ENCODE results near the gene KAT2B.

The KAT2B gene

GRCh38 chr3:20185679-20186599, 145.7 kb downstream of the KAT2B start, which contains the start of gene SGO1:
Gene SGO1 (minus strand): TSS chr3:20186206. CDS start chr3:20184027, 2,179 bp downstream.
- Mint-ChIP-seq H3K27ac (no peak within 1 kb of the TSS), H3K36me3 (peaks cover 19% of the 10 kb centered on the region), H3K4me1 (peaks cover 25% of the 10 kb centered on the region), H3K9me3 (no peaks in the 10 kb centered on the region), H3K4me3 (no peak within 1 kb of the TSS), H3K27me3 (no peaks in the 10 kb centered on the region)
- CTCF ChIA-PET = interaction anchor here (1.0 kb wide), 1 partner anchor 144 kb away, joined by 6 read pairs; no protein-coding TSS in a partner anchor
- peak; percentile 100 for DNase-seq

GRCh38 chr3:20186600-20187004, 146.4 kb downstream of the KAT2B start:
- H3K27ac Mint-ChIP-seq = no peak overlapping the region
- peaks cover 15% of the 10 kb centered on the region for H3K36me3 Mint-ChIP-seq
- no peak for DNase-seq
- H3K9me3 Mint-ChIP-seq = no peaks in the 10 kb centered on the region
- CTCF ChIA-PET = interaction anchor here (1.0 kb wide), 1 partner anchor 145 kb away, joined by 6 read pairs; no protein-coding TSS in a partner anchor
- peaks cover 25% of the 10 kb centered on the region for H3K4me1 Mint-ChIP-seq
- no peak overlapping the region for H3K4me3 Mint-ChIP-seq
- no peaks in the 10 kb centered on the region for H3K27me3 Mint-ChIP-seq

DNA sequence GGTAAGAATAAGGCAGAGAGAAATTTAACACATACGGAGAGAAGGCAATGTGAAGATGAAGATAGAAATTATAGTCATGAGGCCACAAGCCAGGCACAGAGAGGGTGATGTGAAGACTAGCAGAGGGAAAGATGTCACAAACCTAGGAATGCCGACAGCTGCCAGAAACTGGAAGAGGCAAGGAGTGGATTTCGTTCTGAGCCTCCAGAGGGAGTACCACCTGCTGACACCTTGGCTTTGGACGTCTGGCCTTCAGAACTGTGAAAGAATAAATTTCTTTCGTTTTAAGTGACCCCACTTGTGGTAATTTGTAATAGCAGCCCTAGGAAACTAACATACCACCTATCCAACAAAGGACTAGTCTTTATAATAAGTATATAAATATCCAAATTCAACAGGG, 150.7 kb downstream of the KAT2B start:
- CTCF ChIA-PET = no interaction called here
- Mint-ChIP-seq H3K27ac (no peak overlapping the region), H3K4me3 (no peak overlapping the region), H3K27me3 (peaks cover 4% of the 10 kb centered on the region), H3K9me3 (no peaks in the 10 kb centered on the region), H3K4me1 (peaks cover 9% of the 10 kb centered on the region), H3K36me3 (no peaks in the 10 kb centered on the region)
- DNase-seq = no peak

DNA sequence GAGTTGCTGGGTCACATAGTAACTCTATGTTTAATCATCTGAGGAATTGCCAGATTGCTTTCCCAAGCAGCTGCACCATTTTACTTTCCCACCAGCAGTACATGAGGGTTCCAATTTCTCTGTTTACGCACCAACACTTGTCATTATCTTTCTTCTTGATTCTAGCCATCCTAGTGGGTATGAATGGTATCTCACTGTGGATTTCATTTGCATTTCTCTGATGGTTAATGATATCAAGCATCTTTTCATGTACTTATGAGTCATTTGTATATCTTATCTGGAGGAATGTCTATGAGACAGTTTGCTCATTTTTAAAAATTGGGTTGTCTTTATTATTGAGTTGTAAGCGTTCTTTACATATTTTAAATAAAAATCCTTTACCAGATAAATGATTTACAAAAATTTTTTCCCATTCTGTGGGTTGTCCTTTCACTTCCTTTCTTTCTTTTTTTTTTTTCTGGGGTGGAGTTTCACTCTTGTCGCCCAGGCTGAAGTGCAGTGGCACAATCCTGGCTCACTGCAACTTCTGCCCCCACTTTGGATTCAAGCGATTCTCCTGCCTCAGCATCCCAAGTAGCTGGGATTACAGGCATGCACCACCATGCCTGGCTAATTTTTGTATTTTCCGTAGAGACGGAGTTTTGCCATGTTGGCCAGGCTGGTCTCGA, 154.7 kb downstream of the KAT2B start:
- DNase-seq = no peak
- Mint-ChIP-seq H3K9me3 (no peaks in the 10 kb centered on the region), H3K36me3 (no peaks in the 10 kb centered on the region), H3K4me3 (no peak overlapping the region), H3K4me1 (peaks cover 7% of the 10 kb centered on the region), H3K27ac (no peak overlapping the region), H3K27me3 (peaks cover 4% of the 10 kb centered on the region)
- CTCF ChIA-PET = no interaction called here

DNA sequence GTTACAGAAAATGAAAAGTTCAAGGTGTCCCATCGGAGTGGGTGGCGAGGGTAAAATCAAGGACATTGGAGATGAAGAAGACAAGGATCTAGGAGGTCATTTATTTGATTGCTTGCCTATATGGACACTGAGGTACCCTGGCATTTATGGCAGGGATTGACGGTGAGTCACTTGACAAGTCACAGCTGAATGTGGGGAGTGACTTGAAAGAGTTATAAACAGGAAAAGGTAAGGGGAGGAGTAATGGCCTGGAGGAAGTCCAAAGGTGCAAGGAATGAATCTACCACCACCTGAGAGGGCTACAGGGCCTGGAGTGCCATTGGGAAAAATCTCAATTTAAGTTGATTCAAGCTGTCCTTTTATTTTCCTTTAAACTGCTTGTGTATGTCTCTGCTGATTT, 157.5 kb downstream of the KAT2B start:
- Mint-ChIP-seq H3K9me3 (no peaks in the 10 kb centered on the region), H3K4me3 (no peak overlapping the region), H3K36me3 (no peaks in the 10 kb centered on the region), H3K4me1 (peaks cover 7% of the 10 kb centered on the region), H3K27ac (no peak overlapping the region), H3K27me3 (peaks cover 8% of the 10 kb centered on the region)
- CTCF ChIA-PET = interaction anchor here (0.6 to 1.3 kb wide), 2 partner anchors 43 to 144 kb away, joined by 3 read pairs; no protein-coding TSS in a partner anchor
- no peak for DNase-seq

GRCh38 chr3:20201143-20201542, 160.9 kb downstream of the KAT2B start:
- CTCF ChIA-PET = no interaction called here
- Mint-ChIP-seq H3K4me1 (peaks cover 7% of the 10 kb centered on the region), H3K27ac (no peak overlapping the region), H3K9me3 (no peaks in the 10 kb centered on the region), H3K36me3 (no peaks in the 10 kb centered on the region), H3K4me3 (no peak overlapping the region), H3K27me3 (peaks cover 4% of the 10 kb centered on the region)
- DNase-seq = no peak

Measured in activated naive CD4-positive, alpha-beta T cell treated with anti-CD3 and anti-CD28 coated beads, Interleukin-2, amount 10 ng/mL, durations not matched to agents 7 days and 5 days (primary cell).